ENCODE data around the gene NR1I3.

GRCh38 chr1:161261261-161262235, 23.5 kb upstream of the NR1I3 start:
- TF ChIP-seq, protein P1, sequence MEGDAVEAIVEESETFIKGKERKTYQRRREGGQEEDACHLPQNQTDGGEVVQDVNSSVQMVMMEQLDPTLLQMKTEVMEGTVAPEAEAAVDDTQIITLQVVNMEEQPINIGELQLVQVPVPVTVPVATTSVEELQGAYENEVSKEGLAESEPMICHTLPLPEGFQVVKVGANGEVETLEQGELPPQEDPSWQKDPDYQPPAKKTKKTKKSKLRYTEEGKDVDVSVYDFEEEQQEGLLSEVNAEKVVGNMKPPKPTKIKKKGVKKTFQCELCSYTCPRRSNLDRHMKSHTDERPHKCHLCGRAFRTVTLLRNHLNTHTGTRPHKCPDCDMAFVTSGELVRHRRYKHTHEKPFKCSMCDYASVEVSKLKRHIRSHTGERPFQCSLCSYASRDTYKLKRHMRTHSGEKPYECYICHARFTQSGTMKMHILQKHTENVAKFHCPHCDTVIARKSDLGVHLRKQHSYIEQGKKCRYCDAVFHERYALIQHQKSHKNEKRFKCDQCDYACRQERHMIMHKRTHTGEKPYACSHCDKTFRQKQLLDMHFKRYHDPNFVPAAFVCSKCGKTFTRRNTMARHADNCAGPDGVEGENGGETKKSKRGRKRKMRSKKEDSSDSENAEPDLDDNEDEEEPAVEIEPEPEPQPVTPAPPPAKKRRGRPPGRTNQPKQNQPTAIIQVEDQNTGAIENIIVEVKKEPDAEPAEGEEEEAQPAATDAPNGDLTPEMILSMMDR (IDR thresholded peaks at IDR 0.05; ENCODE audit: borderline replicate concordance, extremely low read depth, low read length, poor library complexity, severe bottlenecking) = no peak
- no peak for TF ChIP-seq EZH2 (IDR thresholded peaks at IDR 0.05; ENCODE audit: borderline replicate concordance, low read depth, low read length, severe bottlenecking)

Measured in DND-41 (cell line).